NB4 (cell line): ENCODE results near the gene MACROD2.

Experiments
- CTCF ChIP-seq: IDR thresholded peaks from one replicate; pipeline ENCODE4 v1.5.1; 2012; ENCODE audit warnings: low read depth, low read length
- MYC ChIP-seq: IDR thresholded peaks from 2 replicates; pipeline ENCODE4 v1.6.1; 2011; ENCODE audit warnings: low read depth, low read length
- POLR2A ChIP-seq: IDR thresholded peaks from 2 replicates; pipeline ENCODE4 v1.6.1; 2011; ENCODE audit warnings: mild to moderate bottlenecking; ENCODE audit not compliant: insufficient read length; ENCODE audit errors: extremely low read depth

GRCh38 chr20:15362849-15363248 lies 1367.5 kb downstream of the MACROD2 start:
- TF ChIP-seq CTCF = no peak
- no peak for TF ChIP-seq MYC
- TF ChIP-seq POLR2A = no peak
